Mesodermal cell (in vitro differentiated cells): Measurements from ENCODE around the gene TMEM132E.
A peak's percentile ranks its signal among the peaks of the same experiment; 100 is the strongest.

Experiments
- H3K27ac ChIP-seq: 2 replicates; pipeline ENCODE4 v1.7.0; 2013; ENCODE audit warnings: mild to moderate bottlenecking, low read depth, low read length, moderate library complexity; ENCODE audit not compliant: severe bottlenecking
- H3K36me3 ChIP-seq: 2 replicates; pipeline ENCODE4 v1.7.1; 2013; ENCODE audit warnings: mild to moderate bottlenecking, low read length, moderate library complexity; ENCODE audit not compliant: control insufficient read depth, insufficient read depth
- H3K4me1 ChIP-seq: one replicate; pipeline ENCODE4 v1.7.1; 2013; ENCODE audit warnings: mild to moderate bottlenecking, low read length; ENCODE audit not compliant: insufficient read depth, control insufficient read depth, poor library complexity, severe bottlenecking
- H3K4me3 ChIP-seq: 2 replicates; pipeline ENCODE4 v1.7.0; 2013; ENCODE audit warnings: low read length, control low read depth, mild to moderate bottlenecking; ENCODE audit not compliant: insufficient read depth, poor library complexity, severe bottlenecking; ENCODE audit errors: extremely low read depth
- H3K9me3 ChIP-seq: 2 replicates; pipeline ENCODE4 v1.7.1; 2013; ENCODE audit warnings: mild to moderate bottlenecking, low read length, moderate library complexity; ENCODE audit not compliant: control insufficient read depth
- WGBS, 2 experiments: methylation state at CpG; one replicate each; pipeline ENCODE4 v1.1.5; 2013; ENCODE audit warnings: missing lambda C conversion rate in 2 of 2; ENCODE audit not compliant: insufficient coverage in 2 of 2; 5-methylcytosine and 5-hydroxymethylcytosine counted together

Gene TMEM132E

DNA sequence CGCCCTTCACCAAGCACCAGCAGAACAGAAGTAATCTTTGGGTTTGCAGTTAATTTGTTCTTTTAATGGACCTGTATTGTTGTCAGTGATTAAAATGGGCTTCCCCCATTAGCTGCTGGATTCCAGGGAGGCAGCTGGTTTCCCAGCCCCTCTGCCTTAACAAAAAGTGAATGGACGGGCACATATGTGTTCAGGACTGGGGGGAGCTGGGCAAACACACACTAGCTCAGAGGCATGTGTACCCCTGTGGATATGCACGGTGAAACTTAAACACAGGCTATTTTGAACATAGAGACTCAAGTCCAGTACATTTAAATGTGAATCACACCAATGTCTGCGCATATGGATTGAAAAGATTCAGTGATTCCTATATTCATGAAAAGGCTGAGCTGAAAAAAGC lies 25.5 kb upstream of the TMEM132E start:
- Histone ChIP-seq H3K36me3 (no peaks in the 10 kb centered on the region), H3K4me1 (no peaks in the 10 kb centered on the region), H3K9me3 (no peaks in the 10 kb centered on the region), H3K4me3 (no peak overlapping the region), H3K27ac (no peak overlapping the region)
- WGBS, 2 experiments: 75 to 76% methylated on average over 2 of the region's 4 CpGs

DNA sequence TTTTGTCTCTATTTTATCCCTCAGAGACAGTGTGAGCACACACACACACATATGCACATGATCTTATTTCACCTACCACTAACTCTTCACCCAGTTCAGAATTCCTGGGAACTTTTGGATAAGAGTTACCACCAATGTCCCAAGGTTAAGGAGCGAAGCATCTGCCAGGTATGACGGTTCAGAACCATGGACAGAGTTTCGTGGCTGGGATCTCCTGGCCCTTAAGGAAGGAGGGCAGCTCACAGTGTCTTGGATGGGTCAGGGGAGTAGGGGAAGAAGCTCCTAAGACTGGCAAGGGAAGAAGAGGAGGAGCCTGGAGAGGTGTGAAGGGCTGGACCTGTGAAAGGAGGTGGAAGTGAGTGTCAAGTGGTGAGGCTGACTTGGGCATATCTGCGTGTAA lies 23.0 kb upstream of the TMEM132E start:
- WGBS, 2 experiments: 10 to 15% methylated on average over 4 of the region's 4 CpGs
- Histone ChIP-seq H3K9me3 (no peaks in the 10 kb centered on the region), H3K4me1 (no peaks in the 10 kb centered on the region), H3K27ac (no peak overlapping the region), H3K36me3 (no peaks in the 10 kb centered on the region), H3K4me3 (no peak overlapping the region)

DNA sequence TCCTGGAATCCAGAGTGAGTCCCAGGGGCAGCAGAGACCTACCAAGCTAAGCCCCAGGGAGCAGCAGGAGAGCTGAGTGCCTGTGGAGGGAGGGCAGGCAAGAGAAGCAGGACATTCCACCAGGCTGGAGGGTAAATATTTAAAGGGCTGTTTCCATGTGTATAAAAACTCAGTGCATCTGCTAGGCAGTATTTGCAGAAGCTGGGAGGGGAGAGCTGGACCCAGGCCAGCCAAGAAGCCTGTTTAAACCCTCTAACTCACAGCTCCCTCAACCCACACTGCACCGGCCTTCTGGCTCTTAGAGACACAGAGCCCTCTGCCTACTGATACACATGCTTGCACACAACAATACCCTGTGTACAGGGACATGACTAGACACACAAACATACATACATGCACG lies 22.5 kb upstream of the TMEM132E start:
- 83% methylated on average over 2 of the region's 2 CpGs; no CpG with 5 or more reads in 1 of the 2 experiments for WGBS, 2 experiments
- no peak overlapping the region for H3K4me3 ChIP-seq

DNA sequence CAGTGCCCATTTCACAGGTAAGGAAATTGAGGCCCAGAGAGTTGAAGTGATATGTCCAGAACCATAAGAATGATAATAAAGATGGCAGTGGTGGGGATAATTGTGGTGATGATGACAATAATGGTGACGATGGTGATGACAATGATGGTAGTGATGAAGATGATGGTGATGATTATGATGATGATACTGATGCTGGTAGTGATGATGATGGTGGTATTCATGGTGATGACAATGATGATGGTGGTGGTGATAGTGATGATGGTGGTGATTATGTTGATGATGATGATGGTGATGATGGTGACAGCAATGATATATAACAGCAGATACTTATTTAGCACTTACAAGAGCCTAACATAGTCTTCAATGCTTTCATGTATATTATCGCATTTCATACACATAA lies 18.1 kb upstream of the TMEM132E start:
- H3K36me3 ChIP-seq: no peaks in the 10 kb centered on the region
- H3K4me1 ChIP-seq: no peaks in the 10 kb centered on the region
- H3K9me3 ChIP-seq: no peaks in the 10 kb centered on the region
- H3K27ac ChIP-seq: no peak overlapping the region
- no peak overlapping the region for H3K4me3 ChIP-seq
- 96 to 100% methylated on average over 1 of the region's 2 CpGs for WGBS, 2 experiments

More for the DNA sequence above, 22.5 kb upstream of the TMEM132E start:
- Histone ChIP-seq H3K27ac (no peak overlapping the region), H3K4me1 (no peaks in the 10 kb centered on the region), H3K9me3 (no peaks in the 10 kb centered on the region), H3K36me3 (no peaks in the 10 kb centered on the region)

DNA sequence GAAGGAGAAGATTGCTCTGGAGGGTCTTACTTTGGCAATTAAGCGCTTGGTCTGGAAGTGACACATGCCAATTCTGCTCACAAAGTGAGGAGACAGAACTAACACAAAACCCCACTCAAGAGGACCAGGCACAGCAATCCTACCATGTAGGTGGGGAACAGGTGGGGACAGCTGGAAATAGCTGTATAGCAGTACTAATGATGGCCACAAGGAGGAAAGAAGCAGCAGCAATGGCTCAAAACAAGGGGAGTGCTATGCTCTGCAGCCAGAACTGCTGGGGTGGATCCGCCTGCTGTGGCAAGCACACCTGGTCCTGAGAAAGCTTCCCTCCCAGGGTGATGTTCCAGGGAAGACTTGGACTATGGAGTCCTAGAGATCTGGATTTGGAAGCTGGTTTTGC lies 17.0 kb upstream of the TMEM132E start:
- Histone ChIP-seq H3K9me3 (no peaks in the 10 kb centered on the region), H3K4me1 (no peaks in the 10 kb centered on the region), H3K36me3 (no peaks in the 10 kb centered on the region), H3K4me3 (no peak overlapping the region), H3K27ac (no peak overlapping the region)
- 33 to 50% methylated on average over 1 of the region's 2 CpGs for WGBS, 2 experiments

DNA sequence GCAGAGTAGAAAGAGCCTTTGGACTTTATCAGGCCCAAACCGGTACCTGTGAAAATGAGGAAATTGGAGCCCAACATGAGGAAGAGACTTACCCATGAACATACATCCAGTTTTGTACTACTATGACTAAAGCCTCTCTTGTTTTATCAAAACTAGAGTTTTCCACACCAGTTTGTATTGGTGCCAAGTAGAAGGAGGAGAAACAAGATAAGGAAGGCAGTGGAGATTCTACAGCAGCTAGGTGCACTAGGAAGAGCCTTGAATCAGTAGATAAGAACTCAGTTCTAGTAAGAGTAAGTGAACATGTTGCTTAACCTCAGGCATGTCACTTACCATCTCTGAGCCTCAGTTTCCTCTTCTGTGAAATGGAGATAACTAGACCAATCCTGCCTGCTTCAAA lies 13.7 kb upstream of the TMEM132E start:
- Histone ChIP-seq H3K4me3 (no peak overlapping the region), H3K36me3 (no peaks in the 10 kb centered on the region), H3K9me3 (no peaks in the 10 kb centered on the region), H3K4me1 (peaks cover 9% of the 10 kb centered on the region), H3K27ac (no peak overlapping the region)
- no CpG with 5 or more reads among the region's 1 CpG for WGBS, 2 experiments

DNA sequence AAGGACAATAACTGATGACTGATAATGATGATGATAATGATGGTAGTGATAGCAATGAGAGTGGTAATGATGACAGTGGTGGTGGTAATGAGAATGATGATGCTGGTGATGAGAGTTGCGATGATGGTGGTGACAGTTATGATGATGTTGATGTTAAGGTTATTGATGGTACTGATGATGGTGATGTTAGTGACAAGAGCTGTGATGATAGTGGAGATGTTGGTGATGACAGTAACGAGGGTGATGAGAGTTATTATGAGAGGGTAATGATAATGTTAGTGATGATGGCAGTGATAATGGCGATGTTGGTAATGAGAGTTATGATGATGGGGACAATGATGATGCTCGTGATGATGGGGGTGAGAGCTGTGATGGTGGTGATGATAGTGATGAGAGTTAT lies 13.2 kb upstream of the TMEM132E start:
- H3K36me3 ChIP-seq: no peaks in the 10 kb centered on the region
- no peaks in the 10 kb centered on the region for H3K9me3 ChIP-seq
- no peak overlapping the region for H3K4me3 ChIP-seq
- peaks cover 9% of the 10 kb centered on the region for H3K4me1 ChIP-seq
- H3K27ac ChIP-seq: no peak overlapping the region
- 77 to 89% methylated on average over 4 of the region's 4 CpGs for WGBS, 2 experiments

DNA sequence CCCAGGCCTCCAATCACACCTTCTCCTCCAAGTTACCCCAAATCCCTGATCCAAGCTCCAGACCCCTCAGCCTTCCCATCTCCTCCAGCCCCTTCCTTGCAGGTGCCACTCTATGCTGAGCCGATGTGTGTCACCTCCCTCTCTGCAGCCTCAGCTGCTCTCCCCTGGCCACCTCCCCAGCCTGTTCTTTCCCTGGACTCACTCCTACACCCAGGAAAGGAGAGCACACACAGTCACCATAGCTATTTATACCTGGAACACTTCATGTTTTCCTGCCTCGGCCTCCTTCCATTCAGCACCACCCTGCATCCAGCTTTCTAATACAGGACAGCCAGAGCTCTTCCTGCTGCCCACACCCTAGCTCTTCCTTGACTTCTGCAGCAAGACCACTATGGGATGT lies 12.5 kb upstream of the TMEM132E start:
- H3K9me3 ChIP-seq: no peaks in the 10 kb centered on the region
- no peak overlapping the region for H3K27ac ChIP-seq
- H3K4me3 ChIP-seq: no peak overlapping the region
- peaks cover 9% of the 10 kb centered on the region for H3K4me1 ChIP-seq
- no peaks in the 10 kb centered on the region for H3K36me3 ChIP-seq
- 100% methylated on average over 2 of the region's 2 CpGs for WGBS, 2 experiments

DNA sequence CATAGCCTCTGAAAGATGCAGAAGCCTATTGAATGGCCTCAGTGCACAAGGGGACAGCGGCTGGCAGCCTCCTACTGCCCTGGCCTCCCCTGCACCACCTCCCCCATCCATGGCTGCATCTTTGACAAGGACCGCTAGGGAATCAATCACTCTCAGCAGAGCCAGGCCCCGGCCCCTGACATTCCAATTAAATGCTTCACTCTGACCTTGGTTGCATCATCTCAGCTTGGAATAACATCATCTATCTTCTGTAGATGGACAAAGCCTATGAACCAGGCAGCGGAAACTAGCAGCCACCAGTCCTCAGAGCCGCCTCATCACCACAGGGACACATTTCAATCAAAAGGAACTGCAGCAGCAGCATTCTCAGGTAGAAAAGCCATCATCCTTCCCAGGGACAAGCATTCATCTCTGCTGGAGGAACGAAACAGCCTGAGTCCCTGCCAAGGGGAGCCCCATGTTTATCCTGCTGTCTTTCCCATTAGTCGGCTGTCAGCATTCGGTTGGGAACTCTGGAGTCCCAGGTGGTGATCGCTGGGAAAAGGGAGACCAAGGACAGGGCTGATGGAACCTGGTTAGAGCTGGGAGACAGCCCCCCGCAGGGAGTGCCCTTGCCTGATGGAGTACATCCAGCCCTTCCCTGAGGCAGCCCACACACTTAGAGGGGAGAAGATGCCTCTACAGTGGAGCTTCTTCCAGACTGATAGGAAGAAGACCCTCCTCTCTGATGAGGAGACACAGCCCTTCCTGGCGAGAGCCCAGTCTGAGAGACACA lies 11.5 kb upstream of the TMEM132E start:
- Histone ChIP-seq H3K9me3 (no peaks in the 10 kb centered on the region), H3K27ac (peak overlapping the region; percentile 47), H3K4me3 (no peak overlapping the region), H3K36me3 (no peaks in the 10 kb centered on the region), H3K4me1 (peaks cover 9% of the 10 kb centered on the region)
- WGBS, 2 experiments: 48 to 56% methylated on average over 9 to 10 of the region's 11 CpGs

DNA sequence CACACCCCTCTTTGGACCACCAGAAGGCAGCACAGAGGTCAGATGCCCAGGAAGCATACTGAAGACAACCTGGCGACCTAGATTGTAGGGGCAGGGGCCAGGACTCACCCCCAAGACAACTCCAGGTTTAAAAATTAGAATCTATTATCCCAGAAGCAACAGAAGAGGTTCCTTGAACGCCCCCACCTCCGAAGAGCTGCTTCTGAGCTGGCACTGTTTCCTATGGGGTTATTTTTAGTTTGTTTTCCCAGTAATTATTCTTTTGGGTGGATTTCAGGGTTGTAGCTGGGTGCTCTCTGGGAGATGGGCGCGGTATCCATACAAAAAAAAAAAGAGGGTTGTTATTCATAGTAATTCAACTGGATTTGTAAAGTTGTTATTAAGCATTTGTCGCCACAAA lies 10.4 kb upstream of the TMEM132E start:
- no peak overlapping the region for H3K27ac ChIP-seq
- no peaks in the 10 kb centered on the region for H3K36me3 ChIP-seq
- H3K9me3 ChIP-seq: no peaks in the 10 kb centered on the region
- H3K4me3 ChIP-seq: no peak overlapping the region
- 80 to 98% methylated on average over 2 to 4 of the region's 6 CpGs for WGBS, 2 experiments
- H3K4me1 ChIP-seq: peaks cover 9% of the 10 kb centered on the region

DNA sequence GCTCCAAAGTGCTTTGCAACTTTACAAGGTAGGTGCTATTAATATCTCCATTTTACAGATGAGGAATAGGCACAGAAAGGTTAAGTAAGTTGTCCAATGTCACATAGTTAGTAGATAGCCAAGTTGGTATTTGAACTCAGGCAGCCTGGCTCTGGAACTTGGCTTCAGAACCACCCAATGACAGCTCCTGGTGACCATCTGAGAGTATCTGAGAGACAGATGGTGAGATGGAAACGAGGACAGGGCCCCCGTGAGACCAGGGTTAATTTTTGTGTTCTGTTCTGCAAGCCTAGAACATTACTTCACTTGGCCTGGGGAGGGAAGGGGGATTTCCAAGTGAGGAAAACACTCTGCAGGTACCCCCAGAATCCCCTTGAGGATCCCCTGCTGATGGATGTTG lies 9.8 kb upstream of the TMEM132E start:
- Histone ChIP-seq H3K9me3 (no peaks in the 10 kb centered on the region), H3K27ac (no peak overlapping the region), H3K4me1 (peaks cover 9% of the 10 kb centered on the region), H3K4me3 (no peak overlapping the region), H3K36me3 (no peaks in the 10 kb centered on the region)
- WGBS, 2 experiments: 100% methylated on average over 2 of the region's 2 CpGs; no CpG with 5 or more reads in 1 of the 2 experiments
